Measurements from ENCODE around the gene ATP11A. TPM values are rescaled to one million over a fixed set of nuclear protein-coding genes. Genes with fewer than 3 reads are reported as not detected.

ATP11A gene
- total and polyA plus RNA-seq, 2 experiments from 2014 or later, result 12.3 to 52.6 TPM

GRCh38 chr13:112928020-112928971, 238.5 kb downstream of the ATP11A start:
- H3K36me3 ChIP-seq (ENCODE audit: insufficient read depth), result no peaks in the 10 kb centered on the region; the same call in 1 of the 2 replicates
- peaks cover 15% of the 10 kb centered on the region for H3K4me1 Mint-ChIP-seq
- H2AFZ ChIP-seq, result no peak overlapping the region
- TF ChIP-seq ZNF114 (CRISPR knock-in tag; IDR thresholded peaks at IDR 0.05) (no peak), CREB1 (CRISPR knock-in tag; IDR thresholded peaks at IDR 0.05; ENCODE audit: low read depth) (no peak), STAT1 (IDR thresholded peaks at IDR 0.05; ENCODE audit: unreplicated experiment) (no peak), EZH2phosphoT487 (IDR thresholded peaks at IDR 0.05; ENCODE audit: unreplicated experiment) (no peak), ETS1 (IDR thresholded peaks at IDR 0.05) (no peak), ZNF331 (CRISPR knock-in tag; IDR thresholded peaks at IDR 0.05; ENCODE audit: low read depth) (no peak), EZH2 (IDR thresholded peaks at IDR 0.05; ENCODE audit: low read depth, unreplicated experiment) (no peak), POLR2AphosphoS5 (IDR thresholded peaks at IDR 0.05; ENCODE audit: low read depth) (no peak)
- TF ChIP-seq, protein P1, sequence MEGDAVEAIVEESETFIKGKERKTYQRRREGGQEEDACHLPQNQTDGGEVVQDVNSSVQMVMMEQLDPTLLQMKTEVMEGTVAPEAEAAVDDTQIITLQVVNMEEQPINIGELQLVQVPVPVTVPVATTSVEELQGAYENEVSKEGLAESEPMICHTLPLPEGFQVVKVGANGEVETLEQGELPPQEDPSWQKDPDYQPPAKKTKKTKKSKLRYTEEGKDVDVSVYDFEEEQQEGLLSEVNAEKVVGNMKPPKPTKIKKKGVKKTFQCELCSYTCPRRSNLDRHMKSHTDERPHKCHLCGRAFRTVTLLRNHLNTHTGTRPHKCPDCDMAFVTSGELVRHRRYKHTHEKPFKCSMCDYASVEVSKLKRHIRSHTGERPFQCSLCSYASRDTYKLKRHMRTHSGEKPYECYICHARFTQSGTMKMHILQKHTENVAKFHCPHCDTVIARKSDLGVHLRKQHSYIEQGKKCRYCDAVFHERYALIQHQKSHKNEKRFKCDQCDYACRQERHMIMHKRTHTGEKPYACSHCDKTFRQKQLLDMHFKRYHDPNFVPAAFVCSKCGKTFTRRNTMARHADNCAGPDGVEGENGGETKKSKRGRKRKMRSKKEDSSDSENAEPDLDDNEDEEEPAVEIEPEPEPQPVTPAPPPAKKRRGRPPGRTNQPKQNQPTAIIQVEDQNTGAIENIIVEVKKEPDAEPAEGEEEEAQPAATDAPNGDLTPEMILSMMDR (conservative IDR thresholded peaks at IDR 0.05; ENCODE audit: low read depth in 2 of 2), result no peak
- no peak overlapping the region for H3K27ac Mint-ChIP-seq
- no peak overlapping the region for H3K4me2 ChIP-seq
- no peaks in the 10 kb centered on the region for H3K27me3 ChIP-seq (ENCODE audit: insufficient read depth)
- H3K36me3 Mint-ChIP-seq (ENCODE audit: low read depth), result peaks cover 12% of the 10 kb centered on the region
- H3K4me3 Mint-ChIP-seq, result no peak overlapping the region
- no peaks in the 10 kb centered on the region for H3K79me2 ChIP-seq (replicated peaks; ENCODE audit: insufficient read depth)
- DNase-seq (ENCODE audit: low spot score) (no peak), ATAC-seq (no peak)
- no peak overlapping the region for H3K27ac ChIP-seq (ENCODE audit: low read depth)
- no peak overlapping the region for H3K4me3 ChIP-seq
- no peaks in the 10 kb centered on the region for H3K9me2 ChIP-seq (ENCODE audit: insufficient read depth)
- peaks cover 14% of the 10 kb centered on the region for H3K27me3 Mint-ChIP-seq (ENCODE audit: insufficient read depth, low read depth, poor library complexity)
- no peaks in the 10 kb centered on the region for H3F3A ChIP-seq (replicated peaks; ENCODE audit: low read depth)
- peaks cover 8% of the 10 kb centered on the region; the same call in 1 of the 2 replicates for H4K20me1 ChIP-seq (replicated peaks; ENCODE audit: insufficient read depth)
- H3K9me3 Mint-ChIP-seq, result peaks cover 7% of the 10 kb centered on the region; the same call in 2 of the 3 replicates
- no peaks in the 10 kb centered on the region for H3K4me1 ChIP-seq (ENCODE audit: insufficient read depth)

DNA sequence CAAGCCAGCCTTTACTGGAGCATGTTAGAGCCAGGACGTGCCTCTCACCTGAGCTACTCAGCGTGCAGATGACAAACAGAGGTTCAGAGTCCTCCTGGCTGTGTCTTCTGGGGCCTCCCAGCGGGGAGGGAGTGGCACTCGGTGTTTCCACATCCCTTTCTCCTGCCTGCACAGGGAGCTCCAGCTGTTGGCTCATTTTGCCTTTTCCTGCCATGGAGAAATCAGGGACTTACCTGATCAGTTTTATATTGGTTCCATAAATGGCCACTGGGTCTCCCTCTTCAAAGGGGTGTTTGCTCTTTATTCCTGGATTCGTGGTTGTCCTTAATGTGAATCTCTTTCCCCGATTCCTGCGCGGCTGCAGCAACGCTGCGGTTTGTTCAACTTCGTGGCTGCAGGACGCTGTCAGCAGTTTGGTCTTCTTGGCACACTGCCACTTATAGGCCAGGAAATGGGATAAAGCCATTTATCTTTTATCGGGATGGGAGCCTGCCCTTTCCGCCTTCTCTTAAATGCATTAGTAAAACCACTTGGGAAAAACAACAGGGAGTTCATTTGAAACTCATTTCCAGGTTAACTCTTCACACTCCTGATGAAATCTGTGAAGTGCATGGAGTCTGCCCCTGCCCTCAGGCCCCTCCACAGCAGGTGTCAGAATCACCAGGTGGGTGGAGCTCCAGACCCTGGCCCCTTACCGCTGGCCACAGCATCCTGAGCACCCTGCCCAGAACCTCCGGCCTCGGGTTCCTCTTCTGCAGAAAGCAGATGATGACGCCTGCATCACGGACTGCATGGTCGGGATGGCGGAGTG, 239.3 kb downstream of the ATP11A start:
- H3K27ac ChIP-seq (ENCODE audit: low read depth), result no peak overlapping the region
- H3K79me2 ChIP-seq (replicated peaks; ENCODE audit: insufficient read depth), result no peaks in the 10 kb centered on the region
- no peak for ATAC-seq
- Mint-ChIP-seq H3K27ac (no peak overlapping the region), H3K4me1 (peaks cover 21% of the 10 kb centered on the region), H3K9me3 (peaks cover 7% of the 10 kb centered on the region; the same call in 2 of the 3 replicates), H3K36me3 (ENCODE audit: low read depth) (peaks cover 12% of the 10 kb centered on the region), H3K27me3 (ENCODE audit: insufficient read depth, low read depth, poor library complexity) (peaks cover 14% of the 10 kb centered on the region), H3K4me3 (no peak overlapping the region)
- H4K20me1 ChIP-seq (replicated peaks; ENCODE audit: insufficient read depth), result peaks cover 8% of the 10 kb centered on the region; the same call in 1 of the 2 replicates
- no peak overlapping the region for H3K4me2 ChIP-seq
- H3K9me2 ChIP-seq (ENCODE audit: insufficient read depth), result no peaks in the 10 kb centered on the region
- no peaks in the 10 kb centered on the region for H3K4me1 ChIP-seq (ENCODE audit: insufficient read depth)
- no peak overlapping the region for H2AFZ ChIP-seq
- DNase-seq (ENCODE audit: low spot score), result no peak
- no peaks in the 10 kb centered on the region for H3F3A ChIP-seq (replicated peaks; ENCODE audit: low read depth)
- H3K27me3 ChIP-seq (ENCODE audit: insufficient read depth), result no peaks in the 10 kb centered on the region
- H3K4me3 ChIP-seq, result no peak overlapping the region
- H3K36me3 ChIP-seq (ENCODE audit: insufficient read depth), result no peaks in the 10 kb centered on the region; the same call in 1 of the 2 replicates
- TF ChIP-seq, protein P2, sequence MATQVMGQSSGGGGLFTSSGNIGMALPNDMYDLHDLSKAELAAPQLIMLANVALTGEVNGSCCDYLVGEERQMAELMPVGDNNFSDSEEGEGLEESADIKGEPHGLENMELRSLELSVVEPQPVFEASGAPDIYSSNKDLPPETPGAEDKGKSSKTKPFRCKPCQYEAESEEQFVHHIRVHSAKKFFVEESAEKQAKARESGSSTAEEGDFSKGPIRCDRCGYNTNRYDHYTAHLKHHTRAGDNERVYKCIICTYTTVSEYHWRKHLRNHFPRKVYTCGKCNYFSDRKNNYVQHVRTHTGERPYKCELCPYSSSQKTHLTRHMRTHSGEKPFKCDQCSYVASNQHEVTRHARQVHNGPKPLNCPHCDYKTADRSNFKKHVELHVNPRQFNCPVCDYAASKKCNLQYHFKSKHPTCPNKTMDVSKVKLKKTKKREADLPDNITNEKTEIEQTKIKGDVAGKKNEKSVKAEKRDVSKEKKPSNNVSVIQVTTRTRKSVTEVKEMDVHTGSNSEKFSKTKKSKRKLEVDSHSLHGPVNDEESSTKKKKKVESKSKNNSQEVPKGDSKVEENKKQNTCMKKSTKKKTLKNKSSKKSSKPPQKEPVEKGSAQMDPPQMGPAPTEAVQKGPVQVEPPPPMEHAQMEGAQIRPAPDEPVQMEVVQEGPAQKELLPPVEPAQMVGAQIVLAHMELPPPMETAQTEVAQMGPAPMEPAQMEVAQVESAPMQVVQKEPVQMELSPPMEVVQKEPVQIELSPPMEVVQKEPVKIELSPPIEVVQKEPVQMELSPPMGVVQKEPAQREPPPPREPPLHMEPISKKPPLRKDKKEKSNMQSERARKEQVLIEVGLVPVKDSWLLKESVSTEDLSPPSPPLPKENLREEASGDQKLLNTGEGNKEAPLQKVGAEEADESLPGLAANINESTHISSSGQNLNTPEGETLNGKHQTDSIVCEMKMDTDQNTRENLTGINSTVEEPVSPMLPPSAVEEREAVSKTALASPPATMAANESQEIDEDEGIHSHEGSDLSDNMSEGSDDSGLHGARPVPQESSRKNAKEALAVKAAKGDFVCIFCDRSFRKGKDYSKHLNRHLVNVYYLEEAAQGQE (IDR thresholded peaks at IDR 0.05; ENCODE audit: unreplicated experiment), result no peak
- TF ChIP-seq POLR2AphosphoS5 (IDR thresholded peaks at IDR 0.05; ENCODE audit: low read depth) (no peak), EZH2 (IDR thresholded peaks at IDR 0.05; ENCODE audit: low read depth, unreplicated experiment) (no peak), NANOG (IDR thresholded peaks at IDR 0.05; ENCODE audit: borderline replicate concordance) (no peak), EZH2phosphoT487 (IDR thresholded peaks at IDR 0.05; ENCODE audit: unreplicated experiment) (no peak), ZNF114 (CRISPR knock-in tag; IDR thresholded peaks at IDR 0.05) (no peak)

All from GM23338 (cell line).